ENCODE data around the gene MPV17L2. TPM values are rescaled to one million over a fixed set of nuclear protein-coding genes. Genes with fewer than 3 reads are reported as not detected.

Gene MPV17L2
- total RNA-seq, 4 donors from 2014 or later: 11.3 to 15.8 (median 13.8) TPM

DNA sequence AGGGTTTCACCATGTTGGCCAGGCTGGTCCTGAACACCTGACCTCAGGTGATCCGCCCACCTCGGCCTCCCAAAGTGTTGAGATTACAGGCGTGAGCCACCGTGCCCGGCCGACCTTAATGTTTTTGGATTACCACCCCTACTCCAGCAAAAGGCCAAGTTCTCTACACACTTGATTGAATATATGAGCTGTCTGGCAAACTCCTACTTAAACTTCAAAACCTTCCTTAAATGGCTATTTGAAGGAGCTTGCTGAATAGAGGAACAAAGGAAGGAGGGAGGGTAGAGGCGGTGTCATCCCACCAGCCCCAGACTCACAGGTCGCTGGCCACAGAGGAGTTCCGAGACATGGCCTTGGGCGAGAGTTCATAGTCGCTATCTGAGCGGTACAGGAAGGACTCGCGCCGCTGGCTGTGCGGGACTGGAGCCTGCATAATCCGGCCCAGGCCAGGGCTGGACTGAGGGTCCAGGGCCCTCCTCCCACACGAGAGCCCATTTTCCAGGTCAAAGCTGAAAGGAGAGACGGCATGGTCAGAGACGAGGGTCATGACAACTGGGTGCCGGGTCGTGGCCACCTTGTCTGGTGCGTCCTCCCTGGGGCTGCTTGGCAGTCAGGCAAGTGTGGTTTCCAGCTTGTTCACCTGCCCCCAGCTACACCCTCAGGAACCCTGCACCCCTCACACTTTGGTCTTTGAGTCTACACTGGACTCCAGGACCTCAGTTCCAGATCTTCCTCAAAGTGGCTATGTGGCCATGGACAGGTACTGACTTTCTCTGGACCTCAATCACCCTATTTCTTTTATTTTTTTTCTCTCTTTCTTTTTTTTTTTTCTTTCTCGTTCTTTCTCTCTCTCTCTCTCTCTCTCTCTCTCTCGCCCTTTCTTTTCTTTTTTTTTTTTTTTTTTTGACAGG, 29.1 kb downstream of the MPV17L2 start:
- TF ChIP-seq, protein P1, sequence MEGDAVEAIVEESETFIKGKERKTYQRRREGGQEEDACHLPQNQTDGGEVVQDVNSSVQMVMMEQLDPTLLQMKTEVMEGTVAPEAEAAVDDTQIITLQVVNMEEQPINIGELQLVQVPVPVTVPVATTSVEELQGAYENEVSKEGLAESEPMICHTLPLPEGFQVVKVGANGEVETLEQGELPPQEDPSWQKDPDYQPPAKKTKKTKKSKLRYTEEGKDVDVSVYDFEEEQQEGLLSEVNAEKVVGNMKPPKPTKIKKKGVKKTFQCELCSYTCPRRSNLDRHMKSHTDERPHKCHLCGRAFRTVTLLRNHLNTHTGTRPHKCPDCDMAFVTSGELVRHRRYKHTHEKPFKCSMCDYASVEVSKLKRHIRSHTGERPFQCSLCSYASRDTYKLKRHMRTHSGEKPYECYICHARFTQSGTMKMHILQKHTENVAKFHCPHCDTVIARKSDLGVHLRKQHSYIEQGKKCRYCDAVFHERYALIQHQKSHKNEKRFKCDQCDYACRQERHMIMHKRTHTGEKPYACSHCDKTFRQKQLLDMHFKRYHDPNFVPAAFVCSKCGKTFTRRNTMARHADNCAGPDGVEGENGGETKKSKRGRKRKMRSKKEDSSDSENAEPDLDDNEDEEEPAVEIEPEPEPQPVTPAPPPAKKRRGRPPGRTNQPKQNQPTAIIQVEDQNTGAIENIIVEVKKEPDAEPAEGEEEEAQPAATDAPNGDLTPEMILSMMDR (IDR thresholded peaks at IDR 0.05; ENCODE audit: low read depth): no peak

DNA sequence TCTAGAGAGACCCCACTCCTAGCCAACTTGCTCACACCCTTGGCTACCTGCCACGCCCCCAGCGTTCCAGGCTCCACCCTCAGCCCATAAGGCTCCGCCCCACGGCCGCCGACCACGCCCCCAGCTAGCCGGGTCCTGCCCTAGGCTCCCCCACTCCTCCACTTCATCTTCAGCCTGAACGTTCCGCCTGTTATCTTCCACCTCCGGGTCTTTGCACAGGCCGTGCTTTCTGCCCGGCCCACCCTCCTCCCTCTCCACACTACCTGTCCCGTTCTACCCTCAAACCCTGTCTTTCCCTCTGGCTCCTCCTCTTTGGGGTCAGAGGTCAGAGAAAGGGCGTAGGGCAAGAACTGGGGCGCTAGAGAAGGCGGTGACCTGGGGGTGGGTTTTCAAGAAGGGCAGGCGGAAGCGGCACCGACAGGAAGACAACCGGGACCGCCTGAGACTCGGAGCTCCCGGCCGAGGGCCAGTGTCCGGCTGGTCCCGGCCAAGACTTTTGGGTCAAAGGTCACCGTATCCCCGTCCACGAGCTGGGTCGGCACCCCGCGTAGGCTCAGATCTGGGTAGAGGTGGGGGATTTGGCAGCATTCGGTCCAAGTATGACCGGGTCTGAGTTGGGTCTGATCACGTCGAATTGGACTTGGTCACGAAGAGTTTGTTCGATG, 31.0 kb downstream of the MPV17L2 start:
- TF ChIP-seq, protein P1 (IDR thresholded peaks at IDR 0.05; ENCODE audit: low read depth): no peak

DNA sequence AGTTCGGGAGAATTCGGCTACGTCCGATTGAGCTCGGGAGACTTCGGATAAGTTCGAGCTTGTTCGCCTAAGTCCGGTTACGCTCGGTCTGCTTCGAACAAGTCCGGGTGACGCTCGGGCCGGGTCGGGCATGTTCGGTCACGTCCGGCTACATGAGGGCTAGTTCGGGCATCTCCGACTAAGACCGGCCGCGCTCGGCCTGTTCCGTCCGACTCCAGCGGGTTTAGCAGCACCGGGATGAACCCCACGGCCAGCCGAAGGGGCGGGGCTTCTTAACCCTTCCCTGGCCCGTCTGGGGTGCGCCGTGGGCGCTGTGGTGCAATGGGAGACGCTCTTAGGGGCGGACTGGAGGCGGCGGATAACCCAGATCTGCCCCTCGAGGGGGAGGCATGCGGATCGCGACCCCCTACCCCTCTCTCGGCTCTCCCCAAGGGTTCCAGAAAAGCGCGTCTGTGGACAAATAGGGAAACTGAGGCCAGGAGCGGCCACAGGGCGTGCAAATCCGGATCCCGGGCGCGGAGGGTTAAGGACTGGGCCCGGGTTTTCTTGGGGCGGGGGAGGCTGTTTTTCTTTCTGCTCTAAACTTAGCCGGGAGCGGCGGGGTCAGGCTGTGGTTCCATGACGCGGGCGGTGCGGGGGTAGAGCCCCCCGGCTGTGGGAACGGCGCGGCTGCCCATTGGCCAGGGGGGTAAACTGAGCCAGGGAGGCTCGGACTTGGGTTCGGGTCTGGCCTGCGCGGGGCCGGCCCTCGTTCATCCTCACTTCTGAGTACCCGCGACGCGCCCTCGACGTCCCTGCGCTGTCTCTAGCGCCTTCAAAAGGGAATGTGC, 31.7 kb downstream of the MPV17L2 start:
- TF ChIP-seq, protein P1 (IDR thresholded peaks at IDR 0.05; ENCODE audit: low read depth): no peak

DNA sequence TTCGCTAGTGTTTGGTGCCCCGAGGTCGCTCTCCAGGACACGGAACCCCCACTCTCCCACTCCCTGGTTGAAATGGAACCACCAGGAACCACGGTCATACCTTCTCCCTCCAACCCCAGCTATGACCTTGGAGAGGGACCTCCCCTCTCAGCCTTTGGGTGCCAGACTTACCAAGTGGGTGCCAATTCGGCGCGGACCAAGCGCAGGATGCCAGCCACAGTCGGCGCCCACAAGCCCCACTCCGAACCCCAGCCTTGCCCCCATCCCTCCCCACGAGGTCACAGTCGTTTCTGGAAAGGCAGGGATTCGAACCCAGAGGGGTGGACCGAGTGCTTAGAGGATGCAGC, 32.3 kb downstream of the MPV17L2 start:
- TF ChIP-seq, protein P1 (IDR thresholded peaks at IDR 0.05; ENCODE audit: low read depth): no peak

DNA sequence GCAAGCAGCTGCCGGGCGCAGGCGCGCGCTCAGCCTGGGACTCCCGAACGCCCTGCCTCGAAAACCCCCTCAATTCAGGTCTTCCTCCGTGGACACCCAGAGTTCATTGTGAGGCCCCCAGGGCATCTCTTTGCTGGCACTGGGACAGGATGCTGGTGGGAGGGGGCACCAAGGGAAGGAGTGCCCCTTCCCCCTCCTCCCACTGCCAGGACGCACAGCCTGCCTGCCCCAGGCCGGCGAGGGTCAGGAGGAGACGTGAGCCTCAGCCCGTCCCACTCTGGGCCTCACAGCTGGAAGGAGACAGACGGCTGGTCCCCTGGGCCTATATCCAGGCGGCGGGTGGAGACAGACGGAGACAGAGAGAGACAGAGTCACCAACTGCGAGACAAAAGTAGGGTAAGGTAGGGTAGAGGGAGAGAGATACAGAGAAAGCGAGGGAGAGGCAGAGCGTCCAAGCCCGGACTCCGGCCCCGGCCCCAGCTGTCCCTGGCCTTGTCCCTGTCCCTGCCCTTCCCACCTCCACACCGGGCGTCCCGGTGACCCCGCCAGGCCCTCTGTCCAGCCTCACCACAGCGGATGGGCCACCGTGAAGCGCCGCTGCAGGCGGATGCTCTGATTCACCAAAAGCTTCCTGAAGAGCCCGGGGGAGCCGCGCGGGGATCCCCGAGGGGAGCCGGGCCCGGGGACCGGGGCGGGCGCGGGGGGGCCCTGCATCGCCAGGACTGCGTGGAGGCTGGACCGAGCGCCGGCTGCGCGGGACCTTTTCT, 32.9 kb downstream of the MPV17L2 start, which contains the start of gene PDE4C:
Gene PDE4C, minus strand, starts transcription at position 737 of the 767 bp plus-strand sequence. Its CDS starts 23 bp downstream, at position 714.
- TF ChIP-seq, protein P1 (IDR thresholded peaks at IDR 0.05; ENCODE audit: low read depth): no peak

DNA sequence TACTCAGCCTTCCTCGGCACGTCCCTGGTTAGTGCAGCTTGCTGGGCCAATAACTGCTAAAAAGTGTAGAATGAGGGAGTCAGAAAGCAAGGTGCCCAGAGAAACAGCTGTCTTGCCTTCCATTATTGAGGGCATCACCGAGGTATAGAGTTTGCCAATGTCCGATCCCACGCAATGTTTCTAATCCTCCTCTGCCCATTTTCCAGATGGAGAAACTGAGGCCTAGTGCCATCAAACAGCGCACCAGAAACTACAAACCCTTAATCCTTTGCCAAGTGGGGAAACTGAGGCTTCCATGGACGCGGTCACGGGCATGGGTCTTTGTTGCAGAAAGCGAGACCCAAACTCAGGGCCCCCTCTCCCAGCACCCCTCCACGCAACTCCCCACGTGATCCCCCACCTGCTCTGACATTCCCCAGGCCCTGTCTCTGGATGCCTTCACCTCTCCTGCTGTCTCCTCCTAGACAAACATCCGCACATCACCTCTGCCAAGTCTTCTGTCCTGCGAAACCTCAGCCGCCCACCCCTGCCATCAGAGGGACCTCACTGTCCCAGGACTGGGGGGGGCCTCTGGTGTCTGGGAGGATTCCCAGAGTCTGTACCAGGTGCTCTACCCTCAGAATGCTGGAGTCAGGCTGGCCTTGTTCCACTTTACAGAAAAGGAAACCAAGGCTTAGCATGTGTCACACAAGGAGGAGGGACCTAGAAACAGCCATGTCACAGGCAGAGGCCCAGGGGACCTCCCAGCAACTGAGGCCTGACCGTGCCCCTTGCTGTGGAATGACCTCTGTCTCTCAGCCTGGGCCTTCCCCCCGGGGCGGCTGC, 34.1 kb downstream of the MPV17L2 start:
- TF ChIP-seq, protein P1 (IDR thresholded peaks at IDR 0.05; ENCODE audit: low read depth): no peak
